Naive B cell (primary cell): Measurements from ENCODE around the gene PSMD2. TPM values are rescaled to one million over a fixed set of nuclear protein-coding genes. Genes with fewer than 3 reads are reported as not detected.
"Not testable (repeated sequence)": the region's sequence is repeated elsewhere in the genome, so short reads cannot be mapped to it uniquely, and the experiment has no call there.

ENCODE experiments used
- ATAC-seq, 2 donors: fragments of 150-1000 bp; cut with Tn5 transposase; 2 replicates each; pipeline ENCODE4 v1.10.0; 2021; ENCODE audit warnings: low read depth in 2 of 2, mild to moderate bottlenecking in 2 of 2, moderate library complexity in 2 of 2
- DNase-seq: peaks from one replicate; pipeline ENCODE4 v3.0.0; 2022
- H3K27ac Mint-ChIP-seq, 6 donors: one replicate each; pipeline ENCODE4 v1.8.0; 2020 to 2022; ENCODE audit warnings: mild to moderate bottlenecking in 6 of 6, mixed read lengths in 6 of 6, moderate library complexity in 5 of 6, inconsistent platforms in 2 of 6
- H3K27me3 Mint-ChIP-seq, 3 donors: one replicate each; pipeline ENCODE4 v1.8.0; 2021 to 2022; ENCODE audit warnings: mixed read lengths in 3 of 3, mild to moderate bottlenecking in 1 of 3
- H3K36me3 Mint-ChIP-seq, 2 donors: one replicate each; pipeline ENCODE4 v1.8.0; 2020 to 2022; ENCODE audit warnings: mixed read lengths in 2 of 2, inconsistent platforms in 1 of 2, mild to moderate bottlenecking in 1 of 2
- H3K4me1 Mint-ChIP-seq, 3 donors: one replicate each; pipeline ENCODE4 v1.8.0; 2020 to 2022; ENCODE audit warnings: mixed read lengths in 3 of 3, inconsistent platforms in 1 of 3, mild to moderate bottlenecking in 1 of 3, moderate library complexity in 1 of 3
- H3K4me3 Mint-ChIP-seq, 8 donors: one replicate each; pipeline ENCODE4 v1.8.0; 2020 to 2022; ENCODE audit warnings: mild to moderate bottlenecking in 8 of 8, mixed read lengths in 8 of 8, moderate library complexity in 8 of 8, inconsistent platforms in 2 of 8
- H3K9me3 Mint-ChIP-seq, 7 donors: one replicate each; pipeline ENCODE4 v1.8.0; 2020 to 2022; ENCODE audit warnings: mixed read lengths in 7 of 7, mild to moderate bottlenecking in 5 of 7, inconsistent platforms in 2 of 7, moderate library complexity in 1 of 7
- polyA plus RNA-seq, 6 donors: library from polyadenylated mRNA; unstranded; fragments of 300-500 nt; fragmentation: Illumina TruSeq; gene quantifications; one replicate each; pipeline ENCODE4 v1.2.3, GENCODE V29; 2021; ENCODE audit warnings: low read depth in 6 of 6

Gene PSMD2
- polyA plus RNA-seq, 6 donors from 2014 or later: 144 to 190 (median 160) TPM

- Mint-ChIP-seq H3K4me1 (peaks cover 22 to 28% (median 24%) of the 10 kb centered on the region in 3 donors), H3K9me3 (peaks cover 0 to 5% (median under 1%) of the 10 kb centered on the region in 7 donors), H3K27me3 (peaks cover 45 to 61% (median 52%) of the 10 kb centered on the region in 3 donors), H3K36me3 (peaks cover 0 to 13% of the 10 kb centered on the region in 2 donors), H3K4me3 (peak overlapping the region; percentile 69 to 96 (median 88)), H3K27ac (peak overlapping the region in 3 of 6 donors; percentile 22 to 96 (median 84))
- ATAC-seq: peak; percentile 21 to 22
- DNase-seq: peak; percentile 21
These were observed 36.9 kb upstream of the PSMD2 start for GRCh38 chr3:184261854-184262763.

- peaks cover 0 to 8% (median 6%) of the 10 kb centered on the region in 7 donors for H3K9me3 Mint-ChIP-seq
- peak overlapping the region in 6 of 8 donors; percentile 38 to 82 (median 61) for H3K4me3 Mint-ChIP-seq
- peaks cover 22 to 28% (median 24%) of the 10 kb centered on the region in 3 donors for H3K4me1 Mint-ChIP-seq
- H3K27me3 Mint-ChIP-seq: peaks cover 51 to 68% (median 57%) of the 10 kb centered on the region in 3 donors
- DNase-seq (no peak), ATAC-seq (peak in 1 of 2 donors; percentile 27)
- H3K27ac Mint-ChIP-seq: peak overlapping the region in 1 of 6 donors; percentile 39
- H3K36me3 Mint-ChIP-seq: peaks cover 0 to 7% of the 10 kb centered on the region in 2 donors
These were observed 36.3 kb upstream of the PSMD2 start for GRCh38 chr3:184262764-184263179.

- not testable (repeated sequence) for H3K27ac Mint-ChIP-seq, H3K36me3 Mint-ChIP-seq, DNase-seq, H3K4me3 Mint-ChIP-seq, H3K4me1 Mint-ChIP-seq, ATAC-seq
- Mint-ChIP-seq H3K27me3 (peaks cover 39 to 68% (median 48%) of the 10 kb centered on the region in 3 donors), H3K9me3 (peaks cover 0 to 16% (median 6%) of the 10 kb centered on the region in 7 donors)
These were observed 31.8 kb upstream of the PSMD2 start for GRCh38 chr3:184267249-184267648.

- DNase-seq (no peak), ATAC-seq (no peak)
- Mint-ChIP-seq H3K9me3 (peaks cover 0 to 13% (median 3%) of the 10 kb centered on the region in 7 donors), H3K27me3 (peaks cover 47 to 75% (median 61%) of the 10 kb centered on the region in 3 donors), H3K36me3 (peaks cover 0 to 8% of the 10 kb centered on the region in 2 donors), H3K4me1 (peaks cover 0 to 7% (median 6%) of the 10 kb centered on the region in 3 donors), H3K27ac (no peak overlapping the region), H3K4me3 (no peak overlapping the region)
These were observed 26.8 kb upstream of the PSMD2 start for GRCh38 chr3:184272269-184272668.

- ATAC-seq (no peak), DNase-seq (no peak)
- Mint-ChIP-seq H3K4me1 (peaks cover 0 to 7% (median 6%) of the 10 kb centered on the region in 3 donors), H3K36me3 (peaks cover 0 to 8% of the 10 kb centered on the region in 2 donors), H3K27ac (peak overlapping the region in 1 of 6 donors; percentile 1), H3K4me3 (peak overlapping the region in 2 of 8 donors; percentile 1 to 57), H3K27me3 (peaks cover 49 to 81% (median 73%) of the 10 kb centered on the region in 3 donors), H3K9me3 (peaks cover 0 to 6% (median 1%) of the 10 kb centered on the region in 7 donors)
These were observed 23.7 kb upstream of the PSMD2 start for GRCh38 chr3:184275381-184275701.

GRCh38 chr3:184275961-184276910 lies 22.8 kb upstream of the PSMD2 start, which contains the start of gene ECE2:
TSS of gene ECE2 (plus strand) at chr3:184276022. CDS start at chr3:184276154, 132 bp downstream.
- Mint-ChIP-seq H3K27me3 (peaks cover 52 to 80% (median 78%) of the 10 kb centered on the region in 3 donors), H3K9me3 (peaks cover 0 to 6% (median 1%) of the 10 kb centered on the region in 7 donors), H3K4me3 (peak within 1 kb of the TSS in 4 of 8 donors; percentile 1 to 61 (median 40)), H3K4me1 (peaks cover 0 to 7% (median 6%) of the 10 kb centered on the region in 3 donors), H3K36me3 (peaks cover 0 to 8% of the 10 kb centered on the region in 2 donors), H3K27ac (peak within 1 kb of the TSS in 2 of 6 donors; percentile 19 to 80)
- no peak for ATAC-seq
- no peak for DNase-seq

GRCh38 chr3:184277366-184277765 lies 21.7 kb upstream of the PSMD2 start:
- Mint-ChIP-seq H3K4me1 (peaks cover 0 to 7% (median 6%) of the 10 kb centered on the region in 3 donors), H3K36me3 (peaks cover 0 to 8% of the 10 kb centered on the region in 2 donors), H3K27ac (no peak overlapping the region), H3K27me3 (peaks cover 53 to 78% (median 72%) of the 10 kb centered on the region in 3 donors), H3K4me3 (no peak overlapping the region), H3K9me3 (no peaks in the 10 kb centered on the region)
- no peak for ATAC-seq
- DNase-seq: no peak

GRCh38 chr3:184282941-184283340 lies 16.1 kb upstream of the PSMD2 start:
- Mint-ChIP-seq H3K4me3 (no peak overlapping the region), H3K9me3 (no peaks in the 10 kb centered on the region), H3K27ac (peak overlapping the region in 1 of 6 donors; percentile 80), H3K27me3 (peaks cover 32 to 72% (median 60%) of the 10 kb centered on the region in 3 donors), H3K4me1 (no peaks in the 10 kb centered on the region), H3K36me3 (no peaks in the 10 kb centered on the region)
- no peak for DNase-seq
- ATAC-seq: no peak

- ATAC-seq: no peak
- DNase-seq: no peak
- no peaks in the 10 kb centered on the region for H3K4me1 Mint-ChIP-seq
- no peak overlapping the region for H3K4me3 Mint-ChIP-seq
- H3K9me3 Mint-ChIP-seq: no peaks in the 10 kb centered on the region
- peaks cover 29 to 64% (median 54%) of the 10 kb centered on the region in 3 donors for H3K27me3 Mint-ChIP-seq
- no peak overlapping the region for H3K27ac Mint-ChIP-seq
- H3K36me3 Mint-ChIP-seq: no peaks in the 10 kb centered on the region
These were observed 15.4 kb upstream of the PSMD2 start for GRCh38 chr3:184283681-184284080.

- Mint-ChIP-seq H3K27ac (no peak overlapping the region), H3K4me1 (no peaks in the 10 kb centered on the region), H3K9me3 (no peaks in the 10 kb centered on the region), H3K4me3 (no peak overlapping the region), H3K27me3 (peaks cover 27 to 57% (median 47%) of the 10 kb centered on the region in 3 donors), H3K36me3 (no peaks in the 10 kb centered on the region)
- DNase-seq: no peak
- ATAC-seq: no peak
These were observed 14.3 kb upstream of the PSMD2 start for GRCh38 chr3:184284696-184285095.

- peak; percentile 24 for DNase-seq
- Mint-ChIP-seq H3K4me3 (no peak overlapping the region), H3K36me3 (no peaks in the 10 kb centered on the region)
These were observed 9.6 kb upstream of the PSMD2 start for GRCh38 chr3:184289426-184289938.

GRCh38 chr3:184290331-184290730 lies 8.7 kb upstream of the PSMD2 start:
- DNase-seq (no peak), ATAC-seq (no peak)
- Mint-ChIP-seq H3K27me3 (peaks cover 15 to 52% (median 40%) of the 10 kb centered on the region in 3 donors), H3K4me1 (no peaks in the 10 kb centered on the region), H3K27ac (no peak overlapping the region), H3K4me3 (no peak overlapping the region), H3K36me3 (no peaks in the 10 kb centered on the region), H3K9me3 (no peaks in the 10 kb centered on the region)

More at GRCh38 chr3:184289426-184289938, 9.6 kb upstream of the PSMD2 start:
- Mint-ChIP-seq H3K27ac (no peak overlapping the region), H3K4me1 (no peaks in the 10 kb centered on the region), H3K27me3 (peaks cover 15 to 59% (median 48%) of the 10 kb centered on the region in 3 donors), H3K9me3 (no peaks in the 10 kb centered on the region)
- ATAC-seq: peak; percentile 53 to 66
